Astrocyte (in vitro differentiated cells and primary cell): ENCODE measurements around the gene AMH.

Experiments used
- EZH2 ChIP-seq: IDR thresholded peaks from 2 replicates; pipeline ENCODE4 v1.6.1; 2012; ENCODE audit warnings: mild to moderate bottlenecking, low read length, inconsistent platforms; ENCODE audit not compliant: insufficient read depth
- TF ChIP-seq, protein P1 (sequence below): IDR thresholded peaks from 2 replicates; pipeline ENCODE4 v1.5.1; 2011; ENCODE audit warnings: low read depth, mild to moderate bottlenecking, inconsistent platforms, low read length, moderate library complexity; ENCODE audit not compliant: insufficient read depth

DNA sequence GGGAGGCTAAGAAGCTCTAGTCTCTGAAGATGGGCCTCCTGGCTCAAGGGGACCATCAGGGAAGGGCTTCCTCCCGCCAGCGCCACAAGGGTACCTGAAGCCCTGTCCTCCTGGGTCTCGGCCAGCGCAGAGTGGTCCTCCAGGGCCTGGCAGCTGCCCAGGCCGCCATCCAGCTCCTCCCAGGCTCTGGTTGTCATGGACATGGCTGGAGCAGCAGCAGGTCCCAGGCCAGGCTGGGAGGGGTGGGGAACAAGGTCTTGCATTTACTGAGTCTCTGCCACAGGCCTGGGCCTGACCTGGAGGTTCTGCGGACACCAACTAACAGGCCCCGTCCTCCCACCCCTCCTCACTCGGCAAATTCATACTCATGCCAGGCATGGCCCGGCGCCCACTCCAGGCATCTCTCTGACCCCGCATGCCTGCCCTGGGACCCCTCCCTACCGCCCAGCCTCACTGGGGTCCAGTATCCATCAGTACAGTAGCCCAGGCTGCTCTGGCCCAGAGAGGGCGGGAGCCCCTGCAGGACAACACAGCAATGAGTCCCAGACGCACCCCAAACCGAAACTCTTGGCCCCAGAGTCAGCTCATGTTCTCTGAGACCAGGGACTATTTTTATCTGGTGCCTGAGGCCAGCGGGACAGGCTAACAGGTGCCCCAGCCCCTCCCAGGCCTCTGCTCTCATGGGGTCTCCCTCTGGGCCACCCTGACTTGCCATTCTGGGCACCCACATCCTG, 6.2 kb downstream of the AMH start:
- TF ChIP-seq, protein P1, sequence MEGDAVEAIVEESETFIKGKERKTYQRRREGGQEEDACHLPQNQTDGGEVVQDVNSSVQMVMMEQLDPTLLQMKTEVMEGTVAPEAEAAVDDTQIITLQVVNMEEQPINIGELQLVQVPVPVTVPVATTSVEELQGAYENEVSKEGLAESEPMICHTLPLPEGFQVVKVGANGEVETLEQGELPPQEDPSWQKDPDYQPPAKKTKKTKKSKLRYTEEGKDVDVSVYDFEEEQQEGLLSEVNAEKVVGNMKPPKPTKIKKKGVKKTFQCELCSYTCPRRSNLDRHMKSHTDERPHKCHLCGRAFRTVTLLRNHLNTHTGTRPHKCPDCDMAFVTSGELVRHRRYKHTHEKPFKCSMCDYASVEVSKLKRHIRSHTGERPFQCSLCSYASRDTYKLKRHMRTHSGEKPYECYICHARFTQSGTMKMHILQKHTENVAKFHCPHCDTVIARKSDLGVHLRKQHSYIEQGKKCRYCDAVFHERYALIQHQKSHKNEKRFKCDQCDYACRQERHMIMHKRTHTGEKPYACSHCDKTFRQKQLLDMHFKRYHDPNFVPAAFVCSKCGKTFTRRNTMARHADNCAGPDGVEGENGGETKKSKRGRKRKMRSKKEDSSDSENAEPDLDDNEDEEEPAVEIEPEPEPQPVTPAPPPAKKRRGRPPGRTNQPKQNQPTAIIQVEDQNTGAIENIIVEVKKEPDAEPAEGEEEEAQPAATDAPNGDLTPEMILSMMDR = no peak
- TF ChIP-seq EZH2 = no peak
